Retina (tissue), 1 donor: ENCODE data around the gene OR4P4.

Source experiments
- DNase-seq: peaks from one replicate; pipeline ENCODE4 v3.0.0-alpha.2; 2016

The OR4P4 gene

DNA sequence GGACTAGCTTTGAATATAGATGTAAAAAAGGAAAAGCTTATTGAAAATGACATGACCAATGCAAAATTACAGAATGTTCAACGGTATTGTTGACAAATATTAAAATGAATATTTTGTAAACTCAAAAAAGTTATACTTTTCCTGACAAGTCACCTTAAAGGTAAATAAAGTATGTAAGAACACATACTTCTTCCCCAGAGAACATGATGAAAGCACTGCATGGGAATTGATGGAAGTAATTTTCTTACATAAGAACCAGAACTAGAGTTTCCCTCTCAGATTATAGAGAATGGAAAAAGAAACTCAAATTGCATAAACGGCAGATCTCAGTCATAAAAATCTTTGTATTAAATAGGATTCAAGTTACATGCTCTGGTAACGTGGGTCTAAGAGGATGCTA, at the start of gene OR4P4:
OR4P4 (plus strand) TSS at position 301 of the 400 bp plus-strand sequence.
- DNase-seq: no peak

DNA sequence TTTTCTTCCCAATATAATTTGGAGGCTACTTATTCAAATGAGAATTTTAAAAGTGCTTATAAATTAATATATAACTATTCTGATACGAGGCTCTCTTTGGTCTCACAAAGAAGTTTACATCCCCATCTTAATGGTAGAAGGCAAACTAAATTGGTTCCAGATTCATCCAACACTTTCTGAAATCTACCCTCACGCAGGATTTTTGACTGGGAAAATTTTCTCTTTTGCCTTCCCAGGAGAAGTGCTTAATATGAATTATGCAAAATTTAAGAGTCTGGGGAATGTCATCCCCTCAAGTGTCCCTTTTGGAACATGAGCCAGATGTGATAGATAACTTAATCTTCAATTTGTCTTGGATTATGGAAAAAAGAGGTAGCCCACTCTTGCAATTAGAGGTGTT, 27.4 kb upstream of the OR4P4 start, which contains the start of gene OR4C11:
OR4C11 (minus strand) TSS at position 101 of the 400 bp plus-strand sequence. CDS start 3,272 bp downstream, outside the sequence.
- no peak for DNase-seq

DNA sequence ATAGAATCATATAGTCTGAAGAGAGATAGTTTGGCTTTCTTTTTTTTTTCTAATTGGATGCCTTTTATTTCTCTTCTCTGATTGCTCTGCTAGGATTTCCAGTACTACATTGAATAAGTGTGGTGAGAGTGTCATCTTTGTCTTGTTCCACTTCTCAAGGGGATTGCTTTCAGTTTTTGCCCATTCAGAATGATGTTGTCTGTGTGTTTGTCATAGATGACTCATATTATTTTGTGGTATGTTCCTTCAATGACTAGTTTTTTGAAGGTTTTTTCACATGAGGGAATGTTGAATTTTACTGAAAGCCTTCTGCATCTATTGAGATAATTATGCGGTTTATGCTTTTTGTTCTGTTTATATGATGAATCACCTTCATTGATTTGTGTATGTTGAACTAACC, 10.4 kb upstream of the OR4P4 start:
- DNase-seq: no peak

DNA sequence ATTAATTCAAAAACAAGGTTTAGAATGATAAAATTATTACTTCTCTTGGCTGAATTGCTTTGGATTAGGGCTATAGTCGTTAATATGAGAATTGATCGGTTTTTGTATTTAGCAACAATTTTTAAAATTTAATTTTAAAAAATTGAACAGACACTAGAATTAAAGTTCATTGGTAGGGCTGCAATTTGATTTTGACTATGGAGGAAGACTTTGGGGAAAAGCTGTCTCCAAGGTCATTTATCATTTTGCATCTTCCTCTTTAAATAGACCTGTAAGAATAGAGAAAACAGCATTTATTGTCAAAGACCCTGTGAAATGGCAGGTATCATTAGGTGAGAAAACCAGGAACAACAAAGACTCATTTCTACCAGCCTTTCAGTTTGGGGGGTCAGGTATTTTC, 13.1 kb downstream of the OR4P4 start, which contains the start of gene OR4S2:
OR4S2 (plus strand) TSS at position 301 of the 400 bp plus-strand sequence. CDS start 2,577 bp downstream, outside the sequence.
- no peak for DNase-seq

DNA sequence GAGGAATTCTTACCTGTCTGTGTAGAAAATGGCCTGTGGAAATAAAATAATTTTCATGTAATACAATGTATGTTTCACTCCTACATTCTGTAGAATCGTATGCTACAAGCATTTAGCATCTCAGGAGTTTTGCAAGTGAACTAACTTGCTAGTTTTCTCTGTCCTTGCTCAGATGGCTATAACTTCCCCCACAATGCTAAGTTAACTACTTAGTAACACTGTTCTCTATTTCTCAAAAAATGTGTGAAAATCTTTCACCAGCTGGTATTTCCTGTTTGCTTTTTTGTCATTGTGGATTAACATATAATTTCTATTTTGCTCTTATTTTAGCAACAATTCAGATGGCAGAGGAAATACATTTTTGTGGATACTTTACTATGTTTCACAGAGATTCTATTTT, 17.6 kb downstream of the OR4P4 start:
- DNase-seq: no peak

DNA sequence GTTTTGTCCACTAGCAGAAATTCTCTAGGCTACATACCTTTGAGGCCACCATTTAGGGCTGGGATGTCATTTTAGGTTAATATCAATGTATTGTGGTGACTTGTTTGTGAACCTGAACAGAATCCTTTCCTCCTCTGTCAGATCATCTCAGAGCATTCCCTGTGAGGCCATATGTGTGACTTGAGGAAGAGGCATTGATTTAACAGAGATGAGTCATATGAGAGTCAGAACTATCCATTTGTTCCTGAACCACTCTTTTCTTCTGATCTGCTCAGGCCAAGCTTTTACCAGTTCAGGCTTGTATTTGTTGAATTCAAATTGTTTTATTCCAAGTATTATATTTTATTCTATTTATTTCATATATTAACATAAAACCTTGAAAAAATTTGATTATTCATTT, 20.2 kb downstream of the OR4P4 start:
- no peak for DNase-seq

DNA sequence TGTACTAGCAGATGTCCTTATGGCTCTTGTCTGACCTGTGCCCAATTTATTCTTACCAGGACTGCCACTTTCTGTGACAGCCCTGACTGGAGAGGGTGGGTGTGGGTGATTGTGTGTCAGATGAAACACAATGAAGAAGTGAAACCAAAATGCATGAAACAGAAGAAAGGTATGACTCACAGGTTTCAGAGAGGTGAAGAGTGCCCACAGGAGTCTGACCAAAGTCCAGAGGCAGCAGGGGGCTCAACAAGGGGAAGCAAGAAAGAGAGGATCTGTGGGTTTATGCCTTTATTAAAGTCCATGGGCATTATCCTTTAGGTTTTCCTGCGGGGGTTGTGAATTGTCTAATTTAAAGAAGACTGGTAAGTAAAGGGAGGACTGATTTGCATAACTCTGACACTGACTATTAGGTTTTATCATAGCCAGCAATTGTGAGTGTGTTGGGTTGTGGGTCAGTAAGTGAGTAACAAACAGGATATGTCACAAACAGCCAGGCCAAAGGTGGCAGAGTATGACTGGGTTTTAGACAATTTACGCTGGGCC, 23.2 kb downstream of the OR4P4 start:
- DNase-seq: no peak

DNA sequence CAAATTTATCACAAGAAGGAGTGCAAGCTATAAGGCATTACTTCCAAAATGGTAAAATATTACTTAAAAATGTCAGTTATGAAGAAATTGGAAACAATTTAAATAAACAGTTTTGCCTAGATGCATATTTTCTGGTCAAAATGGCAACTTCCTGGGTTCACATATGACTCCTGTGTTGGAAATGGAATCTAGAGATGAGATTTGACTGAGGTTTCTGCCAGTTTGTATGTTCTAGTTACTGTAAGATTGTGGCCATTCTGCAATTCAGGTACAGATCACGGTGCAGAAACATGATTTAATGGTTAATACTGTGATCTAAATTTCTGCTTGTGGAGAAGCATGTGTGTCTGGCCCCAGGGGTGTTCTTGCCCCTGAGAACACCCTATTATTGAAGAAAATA, 23.7 kb downstream of the OR4P4 start:
- no peak for DNase-seq

DNA sequence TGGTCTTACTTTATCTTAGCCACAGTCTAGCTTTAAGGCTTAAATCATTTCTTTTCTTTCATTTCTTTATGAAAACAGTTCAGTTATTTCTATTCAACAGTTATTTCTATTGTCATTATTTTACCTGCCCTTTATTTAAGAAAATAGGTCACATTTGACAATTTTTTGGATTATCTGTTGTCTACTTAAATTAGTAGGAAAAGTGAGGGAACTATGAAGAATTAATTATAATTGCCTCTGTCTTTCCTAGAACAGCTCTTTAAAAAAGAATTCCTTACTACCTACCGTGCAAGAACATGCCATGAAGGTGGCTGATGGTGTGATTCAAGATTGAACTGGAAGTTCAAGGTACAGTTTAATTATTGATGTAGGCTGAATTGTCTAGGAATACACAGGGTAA, 27.0 kb downstream of the OR4P4 start, which contains the start of gene OR4C6:
OR4C6 (plus strand) TSS at position 301 of the 400 bp plus-strand sequence. CDS start 2,966 bp downstream, outside the sequence.
- DNase-seq: no peak

DNA sequence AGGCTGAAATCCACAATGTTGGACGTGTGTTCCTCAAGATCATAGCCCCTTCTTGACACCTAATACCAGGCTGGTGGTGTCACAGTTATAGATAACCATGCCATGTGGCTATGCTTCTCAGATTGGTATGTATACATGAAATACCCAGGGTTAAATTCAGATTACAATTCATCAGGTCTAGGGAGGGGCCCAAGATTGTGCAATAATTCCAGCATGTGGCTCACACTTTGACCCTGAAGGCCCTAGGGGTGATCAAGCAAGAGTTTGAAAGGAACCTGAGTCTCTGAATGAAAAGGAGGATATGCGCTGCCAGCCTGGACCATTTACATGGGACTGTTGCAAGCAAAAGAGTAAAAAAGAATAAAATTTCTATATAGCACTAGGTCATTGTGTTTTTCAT, 34.5 kb downstream of the OR4P4 start:
- DNase-seq: no peak

DNA sequence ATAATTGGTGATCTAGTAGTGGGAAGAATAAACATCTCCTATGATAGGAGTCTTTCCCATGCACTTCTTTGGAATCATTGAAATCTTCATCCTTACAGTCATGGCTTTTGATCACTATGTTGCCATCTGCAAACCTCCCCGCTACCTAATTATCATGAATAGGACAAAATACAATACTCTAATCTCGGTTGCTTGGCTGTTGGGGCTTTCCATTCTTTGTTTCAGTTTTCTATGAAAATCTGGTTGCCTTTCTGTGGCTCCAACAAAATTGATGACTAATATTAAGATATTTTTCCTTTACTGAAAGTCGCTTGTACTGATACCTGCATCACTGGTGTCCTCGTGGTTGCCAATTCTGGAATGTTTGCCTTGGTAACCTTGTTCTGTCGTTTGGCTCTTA, 38.9 kb downstream of the OR4P4 start:
- no peak for DNase-seq
